Measurements from ENCODE around the gene BTBD9.

Gene BTBD9

GRCh38 chr6:38341496-38341895, 298.2 kb downstream of the BTBD9 start:
- DNase-seq (ENCODE audit: low read depth), result no peak

GRCh38 chr6:38339914-38340313, 299.8 kb downstream of the BTBD9 start:
- DNase-seq (ENCODE audit: low read depth), result no peak

- no peak for DNase-seq (ENCODE audit: low read depth)
Measured at GRCh38 chr6:38337819-38338465, 301.8 kb downstream of the BTBD9 start.

- DNase-seq (ENCODE audit: low read depth), result no peak
Measured at GRCh38 chr6:38336922-38337321, 302.8 kb downstream of the BTBD9 start.

- DNase-seq (ENCODE audit: low read depth), result no peak
Measured at GRCh38 chr6:38326837-38327236, 312.9 kb downstream of the BTBD9 start.

- DNase-seq (ENCODE audit: low read depth), result no peak
Measured at GRCh38 chr6:38323216-38323615, 316.5 kb downstream of the BTBD9 start.

GRCh38 chr6:38322138-38322537, 317.6 kb downstream of the BTBD9 start:
- no peak for DNase-seq (ENCODE audit: low read depth)

- DNase-seq (ENCODE audit: low read depth), result no peak
Measured at GRCh38 chr6:38320843-38321242, 318.9 kb downstream of the BTBD9 start.

GRCh38 chr6:38320358-38320757, 319.4 kb downstream of the BTBD9 start:
- DNase-seq (ENCODE audit: low read depth), result no peak

GRCh38 chr6:38319256-38320212, 320.2 kb downstream of the BTBD9 start:
- no peak for DNase-seq (ENCODE audit: low read depth)

- no peak for DNase-seq (ENCODE audit: low read depth)
Measured at GRCh38 chr6:38316099-38316868, 323.4 kb downstream of the BTBD9 start.

GRCh38 chr6:38311201-38311600, 328.5 kb downstream of the BTBD9 start:
- no peak for DNase-seq (ENCODE audit: low read depth)

- DNase-seq (ENCODE audit: low read depth), result no peak
Measured at GRCh38 chr6:38310061-38310460, 329.7 kb downstream of the BTBD9 start.

GRCh38 chr6:38307740-38308139, 332.0 kb downstream of the BTBD9 start:
- DNase-seq (ENCODE audit: low read depth), result no peak

GRCh38 chr6:38306931-38307330, 332.8 kb downstream of the BTBD9 start:
- no peak for DNase-seq (ENCODE audit: low read depth)

GRCh38 chr6:38305995-38306681, 333.6 kb downstream of the BTBD9 start:
- no peak for DNase-seq (ENCODE audit: low read depth)

GRCh38 chr6:38302838-38303237, 336.9 kb downstream of the BTBD9 start:
- DNase-seq (ENCODE audit: low read depth), result no peak

- no peak for DNase-seq (ENCODE audit: low read depth)
Measured at GRCh38 chr6:38302081-38302480, 337.6 kb downstream of the BTBD9 start.

- DNase-seq (ENCODE audit: low read depth), result no peak
Measured at GRCh38 chr6:38290133-38290799, 349.5 kb downstream of the BTBD9 start.

- no peak for DNase-seq (ENCODE audit: low read depth)
Measured at GRCh38 chr6:38287487-38287886, 352.2 kb downstream of the BTBD9 start.

- no peak for DNase-seq (ENCODE audit: low read depth)
Measured at GRCh38 chr6:38284802-38285394, 354.8 kb downstream of the BTBD9 start.
